ENCODE measurements around the gene B3GNT8.

- TF ChIP-seq ARID4B (CRISPR knock-in tag; IDR thresholded peaks at IDR 0.05) (no peak), KLF16 (IDR thresholded peaks at IDR 0.05) (no peak), EZH2 (IDR thresholded peaks at IDR 0.05; ENCODE audit: borderline replicate concordance, low read depth, low read length) (no peak), STAT5B (CRISPR knock-in tag; IDR thresholded peaks at IDR 0.05) (no peak), ZNF518B (CRISPR knock-in tag; IDR thresholded peaks at IDR 0.05) (no peak), EP300 (IDR thresholded peaks at IDR 0.05; ENCODE audit: low read length) (no peak)
These were observed 28.6 kb downstream of the B3GNT8 start for GRCh38 chr19:41398598-41398997.

All from K562 (cell line).